ENCODE results near the gene RBM47.
"Not testable (repeated sequence)": the region's sequence is repeated elsewhere in the genome, so short reads cannot be mapped to it uniquely, and the experiment has no call there.

RBM47 gene

DNA sequence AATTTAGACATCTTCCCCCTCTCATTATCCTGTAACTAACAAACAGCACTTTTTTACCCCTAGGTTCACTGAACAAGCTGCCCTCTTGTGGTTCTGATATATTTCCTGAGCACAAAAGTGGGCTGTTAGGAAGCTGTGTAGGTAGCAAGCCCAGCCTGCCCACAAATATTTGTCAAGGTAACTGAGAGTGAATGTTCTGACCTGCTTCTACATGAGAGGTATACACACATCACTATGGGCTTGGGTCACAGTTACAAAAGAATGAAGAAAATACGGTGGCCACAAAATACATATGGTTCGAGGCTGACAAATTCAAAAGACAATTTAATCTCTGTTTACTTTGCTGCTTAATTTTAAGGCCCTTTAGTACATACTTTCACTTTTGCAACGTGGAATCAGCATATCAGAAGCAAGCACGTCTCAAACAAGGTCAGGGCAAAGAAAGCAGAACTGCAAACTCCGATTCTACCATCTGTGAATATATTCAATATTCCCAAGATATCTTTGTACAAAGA lies 78.7 kb downstream of the RBM47 start:
- H3K4me3 ChIP-seq (ENCODE audit: low read depth, low read length), result peak overlapping the region; percentile 59
- DNase-seq (ENCODE audit: low read depth), result peak; percentile 84
- TF ChIP-seq, protein P1, sequence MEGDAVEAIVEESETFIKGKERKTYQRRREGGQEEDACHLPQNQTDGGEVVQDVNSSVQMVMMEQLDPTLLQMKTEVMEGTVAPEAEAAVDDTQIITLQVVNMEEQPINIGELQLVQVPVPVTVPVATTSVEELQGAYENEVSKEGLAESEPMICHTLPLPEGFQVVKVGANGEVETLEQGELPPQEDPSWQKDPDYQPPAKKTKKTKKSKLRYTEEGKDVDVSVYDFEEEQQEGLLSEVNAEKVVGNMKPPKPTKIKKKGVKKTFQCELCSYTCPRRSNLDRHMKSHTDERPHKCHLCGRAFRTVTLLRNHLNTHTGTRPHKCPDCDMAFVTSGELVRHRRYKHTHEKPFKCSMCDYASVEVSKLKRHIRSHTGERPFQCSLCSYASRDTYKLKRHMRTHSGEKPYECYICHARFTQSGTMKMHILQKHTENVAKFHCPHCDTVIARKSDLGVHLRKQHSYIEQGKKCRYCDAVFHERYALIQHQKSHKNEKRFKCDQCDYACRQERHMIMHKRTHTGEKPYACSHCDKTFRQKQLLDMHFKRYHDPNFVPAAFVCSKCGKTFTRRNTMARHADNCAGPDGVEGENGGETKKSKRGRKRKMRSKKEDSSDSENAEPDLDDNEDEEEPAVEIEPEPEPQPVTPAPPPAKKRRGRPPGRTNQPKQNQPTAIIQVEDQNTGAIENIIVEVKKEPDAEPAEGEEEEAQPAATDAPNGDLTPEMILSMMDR (IDR thresholded peaks at IDR 0.05; ENCODE audit: insufficient read depth, low read depth, low read length, missing control alignments), result peak; percentile 37

DNA sequence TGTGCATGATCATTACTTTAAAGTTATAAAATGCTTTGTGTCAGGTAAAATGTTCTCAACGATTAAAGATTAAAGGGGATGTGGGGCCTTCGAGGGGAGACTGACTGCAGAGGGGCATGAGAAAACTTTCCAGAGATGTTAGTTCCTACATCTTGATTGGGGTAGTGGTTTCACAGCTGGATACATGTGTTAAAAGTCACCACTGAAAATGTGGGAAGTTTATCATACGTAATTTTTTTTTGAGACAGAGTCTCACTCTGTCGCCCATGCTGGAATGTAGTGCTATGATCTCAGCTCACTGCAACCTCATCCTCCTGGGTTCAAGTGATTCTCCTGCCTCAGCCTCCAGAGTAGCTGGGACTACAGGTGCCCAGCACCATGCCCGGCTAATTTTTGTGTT lies 79.5 kb downstream of the RBM47 start:
- no peak for DNase-seq (ENCODE audit: low read depth)
- H3K4me3 ChIP-seq (ENCODE audit: low read depth, low read length), result no peak overlapping the region
- TF ChIP-seq, protein P1 (IDR thresholded peaks at IDR 0.05; ENCODE audit: insufficient read depth, low read depth, low read length, missing control alignments), result no peak

DNA sequence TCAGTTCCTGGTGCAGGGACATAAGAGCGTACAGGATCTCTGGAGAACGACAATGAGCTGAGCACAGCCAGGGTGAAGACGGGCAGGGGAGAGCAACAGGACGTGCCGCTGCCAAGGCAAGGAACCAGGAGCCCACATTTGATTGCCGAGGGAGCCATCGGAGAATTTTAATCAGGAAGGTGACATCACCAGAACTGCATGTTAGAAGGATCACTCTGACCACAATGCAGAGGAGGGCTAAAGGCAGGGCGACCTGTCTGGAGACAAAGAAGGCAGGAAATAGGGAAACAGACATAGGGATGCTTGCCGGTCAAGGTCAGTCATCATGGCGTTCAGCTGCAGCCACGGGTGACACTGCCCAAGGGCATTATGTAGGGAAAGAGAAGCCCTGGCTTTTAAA lies 81.4 kb downstream of the RBM47 start:
- TF ChIP-seq, protein P1 (IDR thresholded peaks at IDR 0.05; ENCODE audit: insufficient read depth, low read depth, low read length, missing control alignments), result no peak
- DNase-seq (ENCODE audit: low read depth), result no peak
- H3K4me3 ChIP-seq (ENCODE audit: low read depth, low read length), result no peak overlapping the region

DNA sequence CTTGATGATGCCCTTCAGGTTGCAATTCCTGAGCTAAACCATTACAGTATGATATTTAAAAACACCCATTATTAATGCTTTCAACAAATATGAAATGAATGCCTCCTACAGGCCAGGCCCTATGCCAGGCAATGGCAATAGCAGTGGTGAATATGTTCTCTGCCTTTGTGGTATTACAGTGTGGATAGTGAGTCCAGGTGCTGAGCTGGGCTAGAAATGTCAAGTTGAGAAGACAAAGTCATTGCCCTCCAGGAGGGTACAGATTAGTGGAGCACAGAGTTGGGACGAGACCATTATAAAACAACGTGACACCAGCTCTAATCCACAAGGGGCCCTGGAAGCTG lies 81.9 kb downstream of the RBM47 start:
- DNase-seq (ENCODE audit: low read depth), result no peak
- TF ChIP-seq, protein P1 (IDR thresholded peaks at IDR 0.05; ENCODE audit: insufficient read depth, low read depth, low read length, missing control alignments), result no peak
- H3K4me3 ChIP-seq (ENCODE audit: low read depth, low read length), result no peak overlapping the region

DNA sequence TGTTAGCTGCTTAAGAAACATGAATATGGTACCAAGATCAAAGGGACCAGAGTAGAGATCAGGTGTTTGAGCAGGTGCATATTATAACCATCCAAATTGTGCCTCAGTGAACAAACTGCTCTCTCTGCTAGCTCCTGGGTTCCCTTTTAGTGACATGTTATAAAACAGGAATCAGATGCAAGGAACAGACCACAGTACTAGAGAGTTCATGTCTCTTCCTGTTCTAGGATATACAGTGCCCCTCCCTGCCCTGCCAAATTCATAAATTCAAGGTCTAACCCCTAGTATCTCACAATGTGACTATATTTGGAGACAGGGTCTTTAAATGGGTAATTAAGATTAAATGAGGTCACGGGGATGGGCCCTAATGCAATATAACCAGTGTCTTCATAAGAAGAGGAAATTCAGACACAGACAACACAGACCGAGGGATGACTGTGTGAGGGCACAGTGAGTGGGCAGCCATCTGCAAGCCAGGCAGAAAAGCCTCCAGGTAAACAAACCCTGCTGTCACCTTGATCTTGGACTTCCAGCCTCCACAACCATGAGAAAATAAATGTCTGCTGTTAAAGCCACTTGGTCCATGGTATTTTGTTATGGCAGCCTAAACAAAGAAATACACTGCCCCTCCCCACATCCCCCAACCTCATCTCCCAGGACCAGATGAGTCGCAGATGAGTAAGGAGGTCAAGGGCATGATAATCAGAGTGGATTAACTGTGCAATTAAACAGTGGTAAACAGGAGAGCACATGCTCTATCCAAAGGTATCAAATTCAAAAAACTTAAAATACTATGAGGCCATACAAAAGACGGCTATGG lies 82.5 kb downstream of the RBM47 start:
- TF ChIP-seq, protein P1 (IDR thresholded peaks at IDR 0.05; ENCODE audit: insufficient read depth, low read depth, low read length, missing control alignments), result no peak
- no peak overlapping the region for H3K4me3 ChIP-seq (ENCODE audit: low read depth, low read length)
- DNase-seq (ENCODE audit: low read depth), result no peak

DNA sequence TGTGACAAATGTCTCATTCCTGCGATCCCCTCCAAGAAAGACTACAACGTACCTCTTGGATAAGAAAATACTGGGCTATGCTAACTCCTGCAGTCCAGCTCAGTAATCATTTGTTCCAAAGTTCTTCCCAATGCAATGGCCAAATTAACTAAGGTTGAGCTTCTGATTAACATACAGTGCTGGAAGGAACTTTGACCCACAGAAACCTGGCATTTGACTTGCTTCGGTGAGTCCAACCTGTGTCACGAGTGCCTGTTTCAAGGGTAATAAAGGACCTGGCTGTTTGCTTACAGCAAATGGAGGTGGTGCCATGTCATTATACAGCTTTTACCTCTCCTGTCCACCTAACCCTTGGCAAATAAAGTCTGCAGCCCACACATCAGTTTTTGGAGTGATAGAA lies 83.2 kb downstream of the RBM47 start:
- TF ChIP-seq, protein P1 (IDR thresholded peaks at IDR 0.05; ENCODE audit: insufficient read depth, low read depth, low read length, missing control alignments), result no peak
- H3K4me3 ChIP-seq (ENCODE audit: low read depth, low read length), result no peak overlapping the region
- no peak for DNase-seq (ENCODE audit: low read depth)

DNA sequence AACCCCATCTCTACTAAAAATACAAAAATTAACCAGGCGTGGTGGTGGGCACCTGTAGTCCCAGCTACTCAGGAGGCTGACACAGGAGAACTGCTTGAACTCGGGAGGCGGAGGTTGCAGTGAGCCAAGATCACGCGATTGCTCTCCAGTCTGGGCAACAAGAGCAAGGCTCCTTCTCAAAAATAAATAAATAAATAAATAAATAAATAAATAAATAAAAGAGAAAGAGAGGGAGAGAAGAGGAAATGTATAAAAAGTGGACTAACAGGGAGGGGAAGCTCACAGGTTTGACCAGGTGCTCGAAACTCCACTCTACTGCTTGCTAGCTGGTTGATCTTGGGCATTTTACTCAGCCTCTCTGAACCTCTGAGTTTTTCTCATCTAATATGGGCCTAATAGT lies 84.2 kb downstream of the RBM47 start:
- not testable (repeated sequence) for DNase-seq (ENCODE audit: low read depth); H3K4me3 ChIP-seq (ENCODE audit: low read depth, low read length)
